ENCODE results near the gene OGFOD2. TPM values are rescaled to one million over a fixed set of nuclear protein-coding genes. Genes with fewer than 3 reads are reported as not detected.

Gene OGFOD2
- total and polyA plus RNA-seq, 8 donors, result 14.2 to 20.8 (median 17.5) TPM

- peaks cover 0 to 37% of the 10 kb centered on the region in 2 donors for H3K36me3 ChIP-seq
- H3K27me3 ChIP-seq, result no peaks in the 10 kb centered on the region
- intact Hi-C loops (cut with DNase I), result no loop called here
- H3K4me3 ChIP-seq, result no peak overlapping the region
- no peaks in the 10 kb centered on the region for H3K9me3 ChIP-seq
- TF ChIP-seq, protein P1, sequence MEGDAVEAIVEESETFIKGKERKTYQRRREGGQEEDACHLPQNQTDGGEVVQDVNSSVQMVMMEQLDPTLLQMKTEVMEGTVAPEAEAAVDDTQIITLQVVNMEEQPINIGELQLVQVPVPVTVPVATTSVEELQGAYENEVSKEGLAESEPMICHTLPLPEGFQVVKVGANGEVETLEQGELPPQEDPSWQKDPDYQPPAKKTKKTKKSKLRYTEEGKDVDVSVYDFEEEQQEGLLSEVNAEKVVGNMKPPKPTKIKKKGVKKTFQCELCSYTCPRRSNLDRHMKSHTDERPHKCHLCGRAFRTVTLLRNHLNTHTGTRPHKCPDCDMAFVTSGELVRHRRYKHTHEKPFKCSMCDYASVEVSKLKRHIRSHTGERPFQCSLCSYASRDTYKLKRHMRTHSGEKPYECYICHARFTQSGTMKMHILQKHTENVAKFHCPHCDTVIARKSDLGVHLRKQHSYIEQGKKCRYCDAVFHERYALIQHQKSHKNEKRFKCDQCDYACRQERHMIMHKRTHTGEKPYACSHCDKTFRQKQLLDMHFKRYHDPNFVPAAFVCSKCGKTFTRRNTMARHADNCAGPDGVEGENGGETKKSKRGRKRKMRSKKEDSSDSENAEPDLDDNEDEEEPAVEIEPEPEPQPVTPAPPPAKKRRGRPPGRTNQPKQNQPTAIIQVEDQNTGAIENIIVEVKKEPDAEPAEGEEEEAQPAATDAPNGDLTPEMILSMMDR (IDR thresholded peaks at IDR 0.05), result no peak
- DNase-seq (no peak), ATAC-seq (no peak)
- no peak overlapping the region for H3K27ac ChIP-seq
- H3K4me1 ChIP-seq, result peaks cover 0 to 16% of the 10 kb centered on the region in 2 donors
Observed at GRCh38 chr12:123029550-123029949, 54.5 kb downstream of the OGFOD2 start.

Small RNA genes lying within 50 kb of the gene (microRNA-seq; reads per million reads assigned to microRNA genes)
- gene MIR4304, result 0 reads per million in 2 donors

Other genes starting within 250 kb of the OGFOD2 start
- gene HCAR1, start 244.4 kb upstream of the OGFOD2 start, total RNA-seq, result under 1 TPM; 0.47 to 0.55 TPM
- under 1 TPM; 0.29 to 0.66 (median 0.57) TPM for gene HCAR1, start 244.4 kb upstream of the OGFOD2 start, polyA plus RNA-seq (ENCODE audit: insufficient read length in 6 of 6)
- gene DENR, start 222.4 kb upstream of the OGFOD2 start, total RNA-seq, result 10 to 100 TPM; 35.7 to 36.5 TPM
- gene DENR, start 222.4 kb upstream of the OGFOD2 start, polyA plus RNA-seq (ENCODE audit: insufficient read length in 6 of 6), result 100 to 1,000 TPM in 1 of 6 donors, 10 to 100 TPM in 5; 83.4 to 102 (median 93.0) TPM
- 1 to 10 TPM in 1 of 2 donors, under 1 TPM in 1; 0.38 to 1.2 TPM for gene CCDC62, start 200.7 kb upstream of the OGFOD2 start, total RNA-seq
- under 1 TPM; 0.28 to 0.69 (median 0.35) TPM for gene CCDC62, start 200.7 kb upstream of the OGFOD2 start, polyA plus RNA-seq (ENCODE audit: insufficient read length in 6 of 6)
- gene HIP1R, start 139.8 kb upstream of the OGFOD2 start, total RNA-seq, result 10 to 100 TPM; 32.0 to 33.1 TPM
- gene HIP1R, start 139.8 kb upstream of the OGFOD2 start, polyA plus RNA-seq (ENCODE audit: insufficient read length in 6 of 6), result 10 to 100 TPM; 23.7 to 36.7 (median 29.2) TPM
- gene VPS37B, start 79.1 kb upstream of the OGFOD2 start, total RNA-seq, result 10 to 100 TPM; 33.9 to 35.8 TPM
- 10 to 100 TPM; 23.2 to 32.9 (median 26.4) TPM for gene VPS37B, start 79.1 kb upstream of the OGFOD2 start, polyA plus RNA-seq (ENCODE audit: insufficient read length in 6 of 6)
- 1 to 10 TPM; 4.5 to 7.7 TPM for gene ABCB9, start 8.8 kb upstream of the OGFOD2 start, total RNA-seq
- gene ABCB9, start 8.8 kb upstream of the OGFOD2 start, polyA plus RNA-seq (ENCODE audit: insufficient read length in 6 of 6), result 10 to 100 TPM in 1 of 6 donors, 1 to 10 TPM in 5; 8.2 to 11.8 (median 8.7) TPM
- 100 to 1,000 TPM; 122 to 133 TPM for gene ARL6IP4, start 5.4 kb downstream of the OGFOD2 start, total RNA-seq
- gene ARL6IP4, start 5.4 kb downstream of the OGFOD2 start, polyA plus RNA-seq (ENCODE audit: insufficient read length in 6 of 6), result 100 to 1,000 TPM; 146 to 198 (median 170) TPM
- gene PITPNM2, start 175.8 kb downstream of the OGFOD2 start, total RNA-seq, result 10 to 100 TPM; 22.8 to 30.8 TPM
- 10 to 100 TPM; 11.3 to 17.2 (median 13.3) TPM for gene PITPNM2, start 175.8 kb downstream of the OGFOD2 start, polyA plus RNA-seq (ENCODE audit: insufficient read length in 6 of 6)

All from left lung (tissue), 10 donors.